CD4-positive, alpha-beta T cell treated with Interleukin-10 for 1 hour (primary cell): Measurements from ENCODE around the gene C1QTNF3.
"Not testable (repeated sequence)": the region's sequence is repeated elsewhere in the genome, so short reads cannot be mapped to it uniquely, and the experiment has no call there.

Experiments used
- DNase-seq: peaks from one replicate; pipeline ENCODE4 v3.0.0-alpha.2; 2020

C1QTNF3 gene

GRCh38 chr5:34051374-34051980 is 8.5 kb upstream of the C1QTNF3 start:
- no peak for DNase-seq

GRCh38 chr5:34047774-34048572 is 5.0 kb upstream of the C1QTNF3 start:
- DNase-seq: no peak

- no peak for DNase-seq
These were observed 4.1 kb upstream of the C1QTNF3 start for GRCh38 chr5:34047143-34047542.

DNA sequence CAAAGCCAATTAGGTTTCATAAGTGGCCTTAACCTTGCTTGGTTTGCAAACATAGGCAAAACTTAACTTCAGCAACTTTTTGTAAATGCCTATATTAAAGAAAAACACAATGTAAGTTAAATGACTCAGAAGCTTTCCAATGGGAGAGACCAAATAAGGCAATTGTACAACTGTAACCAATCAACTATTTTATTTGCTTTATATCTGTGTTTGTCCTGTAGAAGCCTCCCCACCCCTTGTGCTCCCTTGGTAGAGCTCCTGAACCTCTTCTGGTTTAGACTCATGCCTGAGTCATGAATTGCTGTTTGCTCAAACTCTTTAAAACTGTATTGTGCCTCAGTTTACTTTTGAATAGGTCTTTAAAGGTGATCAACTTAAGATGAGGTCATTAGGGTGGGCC is 3.0 kb upstream of the C1QTNF3 start:
- DNase-seq: no peak

- DNase-seq: peak; percentile 14
These were observed 2.0 kb upstream of the C1QTNF3 start for GRCh38 chr5:34045023-34045422.

- DNase-seq: no peak
These were observed 692 bp downstream of the C1QTNF3 start for GRCh38 chr5:34042321-34042720.

DNA sequence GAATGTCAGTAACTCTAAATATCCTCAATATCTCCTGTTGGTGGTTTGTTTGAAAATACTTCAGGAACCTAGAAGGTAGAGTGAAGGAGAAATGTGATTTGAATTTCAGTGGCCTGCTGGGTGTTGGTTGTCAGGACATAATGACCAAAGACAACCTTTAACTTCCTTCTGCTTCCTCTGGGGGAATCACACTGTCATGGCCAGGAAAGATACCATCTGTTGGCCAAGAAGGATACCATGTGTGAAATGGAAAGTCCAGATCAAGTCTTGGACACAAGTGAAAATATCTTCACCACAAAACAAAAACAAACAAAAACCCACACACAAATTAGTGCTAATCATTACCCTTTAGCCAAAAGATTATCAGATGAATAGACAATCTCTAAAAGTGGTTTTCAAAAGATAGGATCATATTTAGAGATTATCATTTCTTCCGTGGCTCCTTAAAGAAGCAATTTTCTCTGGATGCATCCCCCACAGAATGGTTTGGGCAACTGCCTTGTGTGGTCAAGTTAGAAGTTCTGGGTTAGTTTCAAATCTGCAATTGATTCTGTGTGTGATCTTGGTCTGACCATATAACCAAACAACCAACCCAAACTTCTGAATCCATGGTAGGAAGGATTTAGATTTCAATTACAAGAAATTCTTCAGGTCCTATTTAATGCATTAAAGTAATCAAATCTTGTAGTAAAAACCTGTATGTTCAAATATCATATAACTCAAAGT is 1.6 kb downstream of the C1QTNF3 start:
- DNase-seq: no peak

DNA sequence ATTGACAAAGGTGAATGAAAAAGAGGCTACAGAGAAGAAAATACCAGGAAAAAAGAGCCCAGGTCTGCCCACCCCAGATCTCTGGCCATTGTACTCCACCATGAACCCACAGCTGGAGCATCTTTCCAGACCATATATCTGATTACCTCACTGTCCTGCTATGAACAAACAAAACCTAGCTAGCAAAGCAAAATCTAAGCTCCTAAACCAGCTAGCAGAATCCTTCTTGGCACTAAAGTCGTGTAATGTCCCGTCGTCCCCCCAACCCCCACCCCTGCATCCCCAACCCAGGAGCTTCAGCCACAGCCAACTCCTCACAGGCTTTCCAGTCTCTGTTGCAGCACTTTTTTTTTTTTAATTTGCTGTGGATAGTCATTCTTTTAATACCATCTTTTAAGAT is 2.5 kb downstream of the C1QTNF3 start:
- no peak for DNase-seq

GRCh38 chr5:34039398-34040157 is 3.4 kb downstream of the C1QTNF3 start:
- DNase-seq: no peak

- DNase-seq: no peak
These were observed 4.2 kb downstream of the C1QTNF3 start for GRCh38 chr5:34038838-34039237.

GRCh38 chr5:34038390-34038789 is 4.6 kb downstream of the C1QTNF3 start:
- no peak for DNase-seq

DNA sequence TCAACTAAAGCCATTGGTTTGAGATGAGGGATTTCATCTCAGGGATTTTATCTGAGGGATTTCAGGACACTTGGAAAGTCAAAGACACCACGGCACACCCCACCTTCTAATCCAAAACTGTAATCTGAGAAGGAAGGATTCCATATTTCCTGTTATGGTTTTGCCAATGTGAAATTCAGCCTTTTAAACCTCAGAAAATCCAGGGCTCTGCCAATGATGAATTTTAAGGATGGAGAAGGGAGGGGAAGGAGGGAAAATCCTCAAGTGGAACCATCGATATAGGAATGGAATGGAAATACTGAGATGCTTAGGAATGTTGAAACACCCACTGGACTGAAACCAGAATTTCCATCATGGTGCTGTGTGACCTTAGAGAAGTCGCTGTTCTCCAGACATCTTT is 5.3 kb downstream of the C1QTNF3 start:
- no peak for DNase-seq

DNA sequence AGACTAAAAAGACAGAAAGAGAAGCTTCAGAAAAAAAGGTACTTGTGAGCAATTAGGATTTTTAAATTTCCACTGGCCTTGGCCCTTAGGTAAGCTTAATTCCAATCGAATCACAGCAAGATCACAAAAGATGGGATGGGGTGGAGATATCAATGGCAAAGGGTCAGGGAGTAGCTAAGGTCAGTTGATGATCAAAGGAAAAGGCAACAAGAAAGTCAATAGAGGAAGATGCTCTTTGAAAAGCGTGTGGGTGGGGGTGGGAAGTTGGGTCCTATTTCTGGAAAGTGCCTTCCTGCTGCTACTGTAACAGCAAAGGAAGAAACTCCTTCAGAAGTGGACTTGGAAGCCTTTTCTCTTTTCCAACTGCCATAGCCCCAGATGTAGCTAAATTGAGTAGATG is 7.3 kb downstream of the C1QTNF3 start:
- DNase-seq: no peak

DNA sequence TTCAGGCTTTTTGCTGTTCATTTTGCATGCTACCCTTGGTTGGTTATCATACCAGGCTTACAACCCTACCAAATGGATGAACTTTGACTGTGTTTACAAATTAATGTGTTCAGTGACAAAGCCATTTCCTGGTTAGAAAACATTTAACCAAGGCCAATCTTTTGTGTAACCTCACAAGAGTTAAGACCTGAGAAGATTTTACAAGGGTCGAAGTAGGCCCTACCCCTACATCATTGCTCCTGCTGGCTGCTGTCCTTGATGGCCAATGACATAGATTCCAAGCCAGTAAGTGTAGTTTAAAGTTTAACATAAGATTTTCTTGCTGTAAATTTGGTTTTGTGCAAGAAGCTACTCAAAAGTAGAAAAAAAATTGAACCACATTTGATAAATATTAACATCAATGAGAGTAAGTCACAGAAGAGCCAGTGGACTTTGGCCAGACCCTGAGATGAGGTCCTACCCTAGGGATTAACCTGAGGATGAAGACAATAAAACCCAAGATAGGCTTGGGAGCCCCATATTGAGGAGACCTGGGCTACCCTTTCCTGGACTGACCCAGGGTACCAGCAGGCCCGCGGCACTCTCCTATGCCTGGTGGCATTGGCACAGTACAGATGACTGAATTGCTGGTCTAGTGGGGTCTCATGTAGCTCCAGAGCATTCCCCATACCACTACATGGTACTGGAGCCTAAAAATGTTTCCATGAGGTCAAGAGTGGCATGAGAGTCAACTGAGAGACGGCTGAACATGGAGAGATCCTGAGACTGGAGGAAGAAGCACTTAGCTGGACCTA is 8.3 kb downstream of the C1QTNF3 start:
- DNase-seq: no peak

DNA sequence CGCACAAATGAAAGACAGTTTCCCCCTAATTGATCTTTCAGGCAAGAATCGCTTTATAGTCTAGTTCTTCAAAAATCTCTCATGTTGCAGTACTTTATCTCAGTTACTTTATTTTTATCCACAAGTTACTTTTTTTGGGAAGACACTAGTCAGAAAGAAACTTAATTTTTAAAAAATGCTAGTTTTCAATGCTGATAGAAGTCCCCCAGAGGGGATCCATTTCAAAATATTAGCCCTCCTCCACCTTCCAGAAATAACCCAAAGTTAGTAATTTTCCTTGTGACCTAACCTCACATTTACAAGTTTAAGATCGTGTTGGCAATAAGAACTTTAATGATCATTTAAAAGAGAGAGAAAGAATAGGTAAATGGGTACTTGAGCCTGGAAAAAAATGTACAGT is 11.0 kb downstream of the C1QTNF3 start:
- no peak for DNase-seq

- DNase-seq: no peak
These were observed 11.9 kb downstream of the C1QTNF3 start for GRCh38 chr5:34031117-34031516.

- DNase-seq: not testable (repeated sequence)
These were observed 12.4 kb downstream of the C1QTNF3 start for GRCh38 chr5:34030585-34030984.

- DNase-seq: no peak
These were observed 13.0 kb downstream of the C1QTNF3 start for GRCh38 chr5:34030048-34030447.

- DNase-seq: no peak
These were observed 14.7 kb downstream of the C1QTNF3 start for GRCh38 chr5:34028349-34028748.

DNA sequence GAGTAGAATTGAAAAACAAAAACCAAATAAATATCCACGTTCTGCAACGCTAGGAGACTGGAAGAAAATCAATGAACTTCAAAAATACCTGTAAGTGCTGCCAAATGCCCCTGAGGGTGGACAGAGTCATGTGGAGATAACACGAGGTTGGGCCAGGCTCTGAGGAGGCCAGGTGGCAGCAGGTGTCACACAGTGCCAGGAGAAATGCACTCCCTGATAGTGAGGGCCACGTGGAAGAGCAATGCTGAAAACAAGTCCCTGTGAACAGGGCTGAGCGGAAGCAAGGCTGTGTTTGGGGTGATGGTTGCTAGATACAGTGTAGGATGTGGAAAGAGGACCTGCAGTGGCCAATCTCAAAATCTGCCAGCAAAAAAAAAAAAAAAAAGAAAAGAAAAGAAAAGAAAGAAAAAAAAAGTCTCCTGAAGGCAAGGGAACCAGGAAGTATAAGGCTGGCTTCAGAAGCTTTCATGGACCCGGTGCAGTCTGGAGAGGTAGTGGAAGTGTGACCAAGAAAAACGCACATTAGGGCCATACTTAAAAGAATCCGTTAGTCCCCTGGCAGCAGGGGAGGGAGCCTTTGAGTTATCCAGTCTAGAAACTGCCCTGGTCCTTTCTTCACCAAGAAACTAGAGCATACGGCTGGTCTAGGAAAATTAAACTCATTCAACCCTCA is 16.8 kb downstream of the C1QTNF3 start:
- no peak for DNase-seq

GRCh38 chr5:34022121-34022705 is 20.8 kb downstream of the C1QTNF3 start:
- peak; percentile 13 for DNase-seq
